ENCODE data around the gene METTL8. TPM values are rescaled to one million over a fixed set of nuclear protein-coding genes. Genes with fewer than 3 reads are reported as not detected.

Gene METTL8
- total RNA-seq, 1 experiment from 2014 or later = 34.4 TPM

GRCh38 chr2:171431677-171432167 is 2.1 kb downstream of the METTL8 start:
- no peaks in the 10 kb centered on the region for H3K9me2 ChIP-seq (ENCODE audit: insufficient read depth)
- H3K79me2 ChIP-seq (ENCODE audit: insufficient read depth, low read length) = peaks cover 84% of the 10 kb centered on the region
- no peak overlapping the region for H3K27ac ChIP-seq (ENCODE audit: low read depth, low read length)
- ATAC-seq (no peak), DNase-seq (ENCODE audit: low read depth, low spot score) (no peak)
- H3K4me2 ChIP-seq (ENCODE audit: low read length) = peak overlapping the region; percentile 85
- ChIA-PET POLR2A (no interaction called here), RAD21 (ENCODE audit: low non-redundant PET in 1 of 2, low total read pairs in 2 of 2, uncharacterized antibody in 2 of 2, unreplicated experiment in 2 of 2) (no interaction called here), CTCF (interaction anchor here (3.3 kb wide), 1 partner anchor 16 kb away, joined by 8 read pairs; no protein-coding TSS in a partner anchor)
- no peak overlapping the region for H2AFZ ChIP-seq (ENCODE audit: low read depth, low read length, poor library complexity, severe bottlenecking)
- TF ChIP-seq FOSL1 (IDR thresholded peaks at IDR 0.05; ENCODE audit: low read depth) = no peak
- no peak for TF ChIP-seq EGR1 (IDR thresholded peaks at IDR 0.05; ENCODE audit: low read depth)
- no peak for TF ChIP-seq SRF (IDR thresholded peaks at IDR 0.05; ENCODE audit: low read depth)
- no peak for TF ChIP-seq ZBTB33 (IDR thresholded peaks at IDR 0.05; ENCODE audit: extremely low read depth, insufficient replicate concordance, low read length)
- no peak for TF ChIP-seq RAD21 (IDR thresholded peaks at IDR 0.05; ENCODE audit: low read depth)
- no peak for TF ChIP-seq CBX3 (IDR thresholded peaks at IDR 0.05; ENCODE audit: low read depth)
- no peak for TF ChIP-seq EZH2phosphoT487 (IDR thresholded peaks at IDR 0.05; ENCODE audit: borderline replicate concordance)
- no peak for TF ChIP-seq ZFX (IDR thresholded peaks at IDR 0.05)
- no peak for TF ChIP-seq SP1 (IDR thresholded peaks at IDR 0.05; ENCODE audit: low read depth)
- TF ChIP-seq CEBPB (IDR thresholded peaks at IDR 0.05; ENCODE audit: low read depth) = no peak
- no peak for TF ChIP-seq ZNF274 (IDR thresholded peaks at IDR 0.05; ENCODE audit: low read depth, low read length)
- no peak overlapping the region for H3K4me3 ChIP-seq (replicated peaks in 1 of 2; ENCODE audit: low read depth in 1 of 2, low read length in 2 of 2)
- no peaks in the 10 kb centered on the region for H4K20me1 ChIP-seq (ENCODE audit: insufficient read depth)
- peaks cover 0 to 8% of the 10 kb centered on the region in 2 experiments; a peak in 1 of 4 replicates for H3K36me3 ChIP-seq (ENCODE audit: control insufficient read depth in 1 of 2, insufficient read depth in 2 of 2, low read length in 2 of 2)
- intact Hi-C loops (cut with micrococcal nuclease) = no loop called here
- no peaks in the 10 kb centered on the region for H3K9me3 ChIP-seq (ENCODE audit: control insufficient read depth in 1 of 2, insufficient read depth in 1 of 2, low read depth in 1 of 2, low read length in 2 of 2)
- H3K4me1 ChIP-seq (ENCODE audit: control insufficient read depth in 1 of 2, insufficient read depth in 2 of 2, low read length in 2 of 2) = peaks cover 9 to 45% of the 10 kb centered on the region in 2 experiments; a peak in 3 of 4 replicates
- H3K27me3 ChIP-seq (ENCODE audit: insufficient read depth, low read length) = no peaks in the 10 kb centered on the region
- BruUV-seq (replicated peaks) = no TSS peak
- H3K9ac ChIP-seq (ENCODE audit: low read length) = no peak overlapping the region

Data from HCT116 (cell line).